Suprapubic skin (tissue), 3 donors: ENCODE data around the gene ANTXR2.

Source experiments
- POLR2A ChIP-seq, 2 donors: fragments of 450-650 bp; IDR thresholded peaks; one replicate each; pipeline ENCODE4 v1.6.1; 2017; ENCODE audit warnings: antibody characterized with exemption in 2 of 2, mild to moderate bottlenecking in 2 of 2, moderate library complexity in 2 of 2
- TF ChIP-seq, protein P1 (sequence below), 2 donors: fragments of 200-600 bp in 1 of 2; fragments of 450-650 bp in 1 of 2; sonication (generic) in 1 of 2; IDR thresholded peaks; one replicate each; pipeline ENCODE4 v1.5.1; 2016 to 2019; ENCODE audit warnings: antibody characterized with exemption in 2 of 2, mild to moderate bottlenecking in 1 of 2, moderate library complexity in 1 of 2

GRCh38 chr4:79857811-79858210 is 215.2 kb downstream of the ANTXR2 start:
- TF ChIP-seq, protein P1, sequence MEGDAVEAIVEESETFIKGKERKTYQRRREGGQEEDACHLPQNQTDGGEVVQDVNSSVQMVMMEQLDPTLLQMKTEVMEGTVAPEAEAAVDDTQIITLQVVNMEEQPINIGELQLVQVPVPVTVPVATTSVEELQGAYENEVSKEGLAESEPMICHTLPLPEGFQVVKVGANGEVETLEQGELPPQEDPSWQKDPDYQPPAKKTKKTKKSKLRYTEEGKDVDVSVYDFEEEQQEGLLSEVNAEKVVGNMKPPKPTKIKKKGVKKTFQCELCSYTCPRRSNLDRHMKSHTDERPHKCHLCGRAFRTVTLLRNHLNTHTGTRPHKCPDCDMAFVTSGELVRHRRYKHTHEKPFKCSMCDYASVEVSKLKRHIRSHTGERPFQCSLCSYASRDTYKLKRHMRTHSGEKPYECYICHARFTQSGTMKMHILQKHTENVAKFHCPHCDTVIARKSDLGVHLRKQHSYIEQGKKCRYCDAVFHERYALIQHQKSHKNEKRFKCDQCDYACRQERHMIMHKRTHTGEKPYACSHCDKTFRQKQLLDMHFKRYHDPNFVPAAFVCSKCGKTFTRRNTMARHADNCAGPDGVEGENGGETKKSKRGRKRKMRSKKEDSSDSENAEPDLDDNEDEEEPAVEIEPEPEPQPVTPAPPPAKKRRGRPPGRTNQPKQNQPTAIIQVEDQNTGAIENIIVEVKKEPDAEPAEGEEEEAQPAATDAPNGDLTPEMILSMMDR (IDR thresholded peaks at IDR 0.05) = no peak
- no peak for TF ChIP-seq POLR2A (IDR thresholded peaks at IDR 0.05)
